Aorta (tissue), 5 donors: ENCODE measurements around the gene DNAJB8. TPM values are rescaled to one million over a fixed set of nuclear protein-coding genes. Genes with fewer than 3 reads are reported as not detected.

Source experiments
- ATAC-seq: fragments of 200-7000 bp; cut with Tn5 transposase; one replicate; pipeline ENCODE4 v1.9.1; 2022; ENCODE audit warnings: moderate library complexity; ENCODE audit not compliant: low FRiP score
- DNase-seq, 2 donors: peaks; one replicate each; pipeline ENCODE4 v3.0.0-alpha.2; 2020
- H3K27ac ChIP-seq, 2 donors: one replicate each; pipeline ENCODE4 v1.5.1; 2013; ENCODE audit warnings: low read length in 2 of 2, mild to moderate bottlenecking in 2 of 2, moderate library complexity in 2 of 2, control low read depth in 1 of 2, inconsistent platforms in 1 of 2, low read depth in 1 of 2
- H3K27me3 ChIP-seq, 2 donors: one replicate each; pipeline ENCODE4 v1.6.1; 2013; ENCODE audit warnings: control low read depth in 1 of 2, low read length in 1 of 2, mild to moderate bottlenecking in 1 of 2, moderate library complexity in 1 of 2; ENCODE audit not compliant: insufficient read depth in 2 of 2, control insufficient read depth in 1 of 2
- H3K36me3 ChIP-seq, 2 donors: one replicate each; pipeline ENCODE4 v1.6.1; 2013; ENCODE audit warnings: control low read depth in 1 of 2, low read length in 1 of 2, mild to moderate bottlenecking in 1 of 2; ENCODE audit not compliant: insufficient read depth in 2 of 2, control insufficient read depth in 1 of 2
- H3K4me1 ChIP-seq, 2 donors: one replicate each; pipeline ENCODE4 v1.6.1; 2013; ENCODE audit warnings: low read length in 2 of 2, control low read depth in 1 of 2, mild to moderate bottlenecking in 1 of 2, moderate library complexity in 1 of 2; ENCODE audit not compliant: insufficient read depth in 2 of 2, control insufficient read depth in 1 of 2
- H3K4me3 ChIP-seq, 2 donors: one replicate each; pipeline ENCODE4 v1.5.1; 2013; ENCODE audit warnings: low read length in 2 of 2, control low read depth in 1 of 2, mild to moderate bottlenecking in 1 of 2
- H3K9me3 ChIP-seq: one replicate; pipeline ENCODE4 v1.6.1; 2013; ENCODE audit warnings: mild to moderate bottlenecking, low read length; ENCODE audit not compliant: control insufficient read depth
- WGBS, 2 donors: extraction: QIAGEN DNeasy Blood & Tissue Kit; methylation state at CpG; one replicate each; pipeline ENCODE4 v1.1.7; 2013; 5-methylcytosine and 5-hydroxymethylcytosine counted together
- intact Hi-C, 2 donors: fragments of 100-400 bp; cut with DNase I; formaldehyde crosslinking; loops; one replicate each; pipeline versions ENCODE4 v1.14.2 to v1.15.0; 2022
- polyA plus RNA-seq, 2 donors: library from polyadenylated mRNA; stranded (reverse); fragments of 200-250 nt; gene quantifications; one replicate each; pipeline ENCODE4 v1.2.3, GENCODE V29; 2013
- total RNA-seq, 2 donors: library from RNA; stranded (reverse); fragmentation: NEBNext Ultra II Directional; extraction: Animal tissue kit (Norgen Biotek cat#: 25700); gene quantifications; one replicate each; pipeline ENCODE4 v1.2.1, GENCODE V29; 2021
- donor health status: healthy with polysubstance abuse.
- donor health status: Bipolar disorder and iron deficiency.
- donor health status: DM: no; HTN: no; CAD: no.
- donor health status: DM: no; HTN: no; CAD: no.
- donor health status: DM: yes; HTN: yes; CAD: no.

Gene DNAJB8
- total and polyA plus RNA-seq, 4 donors: not detected

- H3K4me3 ChIP-seq: no peak overlapping the region
- 10 to 26% methylated on average over 19 of the region's 19 CpGs for WGBS, 2 donors
- intact Hi-C loops: no loop called here
- no peaks in the 10 kb centered on the region for H3K9me3 ChIP-seq
- H3K4me1 ChIP-seq: no peaks in the 10 kb centered on the region
- ATAC-seq: no peak
- H3K27me3 ChIP-seq: no peaks in the 10 kb centered on the region
- DNase-seq: peak; percentile 48 to 81
- no peak overlapping the region for H3K27ac ChIP-seq
- no peaks in the 10 kb centered on the region for H3K36me3 ChIP-seq
Observed at GRCh38 chr3:128481438-128481942, 14.8 kb upstream of the DNAJB8 start.

GRCh38 chr3:128480717-128481437, 14.2 kb upstream of the DNAJB8 start:
- Histone ChIP-seq H3K4me1 (no peaks in the 10 kb centered on the region), H3K27me3 (no peaks in the 10 kb centered on the region), H3K27ac (no peak overlapping the region), H3K36me3 (no peaks in the 10 kb centered on the region), H3K4me3 (no peak overlapping the region), H3K9me3 (no peaks in the 10 kb centered on the region)
- ATAC-seq: no peak
- peak in 1 of 2 donors; percentile 72 for DNase-seq
- 47 to 65% methylated on average over 27 of the region's 27 CpGs for WGBS, 2 donors
- intact Hi-C loops: no loop called here

GRCh38 chr3:128480278-128480677, 13.6 kb upstream of the DNAJB8 start:
- H3K4me1 ChIP-seq: no peaks in the 10 kb centered on the region
- DNase-seq (peak in 1 of 2 donors; percentile 65), ATAC-seq (no peak)
- 80 to 81% methylated on average over 11 of the region's 11 CpGs for WGBS, 2 donors
- no peaks in the 10 kb centered on the region for H3K36me3 ChIP-seq
- H3K27me3 ChIP-seq: no peaks in the 10 kb centered on the region
- intact Hi-C loops: no loop called here
- no peak overlapping the region for H3K4me3 ChIP-seq
- H3K9me3 ChIP-seq: no peaks in the 10 kb centered on the region
- H3K27ac ChIP-seq: no peak overlapping the region

GRCh38 chr3:128479558-128480086, 12.9 kb upstream of the DNAJB8 start:
- 80 to 84% methylated on average over 10 of the region's 10 CpGs for WGBS, 2 donors
- no peak overlapping the region for H3K27ac ChIP-seq
- H3K27me3 ChIP-seq: no peaks in the 10 kb centered on the region
- ATAC-seq (no peak), DNase-seq (no peak)
- H3K9me3 ChIP-seq: no peaks in the 10 kb centered on the region
- H3K4me1 ChIP-seq: no peaks in the 10 kb centered on the region
- no peaks in the 10 kb centered on the region for H3K36me3 ChIP-seq
- intact Hi-C loops: no loop called here
- no peak overlapping the region for H3K4me3 ChIP-seq

- Histone ChIP-seq H3K27me3 (no peaks in the 10 kb centered on the region), H3K4me3 (no peak overlapping the region), H3K27ac (no peak overlapping the region), H3K4me1 (no peaks in the 10 kb centered on the region), H3K9me3 (no peaks in the 10 kb centered on the region), H3K36me3 (no peaks in the 10 kb centered on the region)
- intact Hi-C loops: no loop called here
- DNase-seq: no peak
- no peak for ATAC-seq
- WGBS, 2 donors: 81 to 85% methylated on average over 11 of the region's 11 CpGs
Observed at GRCh38 chr3:128478576-128479506, 12.2 kb upstream of the DNAJB8 start.

GRCh38 chr3:128476659-128477058, 10.0 kb upstream of the DNAJB8 start:
- DNase-seq (no peak), ATAC-seq (no peak)
- 90 to 94% methylated on average over 5 of the region's 5 CpGs for WGBS, 2 donors
- Histone ChIP-seq H3K27me3 (no peaks in the 10 kb centered on the region), H3K36me3 (no peaks in the 10 kb centered on the region), H3K27ac (no peak overlapping the region), H3K4me1 (no peaks in the 10 kb centered on the region), H3K4me3 (no peak overlapping the region), H3K9me3 (no peaks in the 10 kb centered on the region)
- intact Hi-C loops: no loop called here

- ATAC-seq (no peak), DNase-seq (no peak)
- intact Hi-C loops: no loop called here
- 89 to 94% methylated on average over 8 of the region's 8 CpGs for WGBS, 2 donors
- Histone ChIP-seq H3K4me3 (no peak overlapping the region), H3K4me1 (no peaks in the 10 kb centered on the region), H3K27ac (no peak overlapping the region), H3K36me3 (no peaks in the 10 kb centered on the region), H3K27me3 (no peaks in the 10 kb centered on the region), H3K9me3 (no peaks in the 10 kb centered on the region)
Observed at GRCh38 chr3:128475355-128475754, 8.7 kb upstream of the DNAJB8 start.

- intact Hi-C loops: no loop called here
- Histone ChIP-seq H3K27ac (no peak overlapping the region), H3K9me3 (no peaks in the 10 kb centered on the region), H3K36me3 (no peaks in the 10 kb centered on the region), H3K4me3 (no peak overlapping the region), H3K27me3 (no peaks in the 10 kb centered on the region), H3K4me1 (no peaks in the 10 kb centered on the region)
- DNase-seq (no peak), ATAC-seq (no peak)
- WGBS, 2 donors: 54 to 62% methylated on average over 4 of the region's 4 CpGs
Observed at GRCh38 chr3:128473737-128474136, 7.0 kb upstream of the DNAJB8 start.
